K562 (cell line): ENCODE measurements around the gene CACYBP. TPM values are rescaled to one million over a fixed set of nuclear protein-coding genes. Genes with fewer than 3 reads are reported as not detected.

Experiments
- BCOR ChIP-seq: fragments of 450-650 bp; IDR thresholded peaks from 2 replicates; pipeline ENCODE4 v1.6.1; 2016
- BDP1 ChIP-seq: IDR thresholded peaks from 3 replicates; pipeline ENCODE4 v1.6.1; 2011; ENCODE audit not compliant: insufficient read length, insufficient read depth
- BRD4 ChIP-seq: fragments of 200-600 bp; sonication (generic); IDR thresholded peaks from 2 replicates; pipeline ENCODE4 v1.6.1; 2017; ENCODE audit warnings: inconsistent platforms
- CBX3 ChIP-seq, 2 experiments: IDR thresholded peaks; 1 replicate in 1 of 2; 2 replicates in 1 of 2; pipeline ENCODE4 v1.6.1; 2012; ENCODE audit warnings: inconsistent platforms in 2 of 2, low read length in 2 of 2, borderline replicate concordance in 1 of 2, control low read depth in 1 of 2
- E2F3 ChIP-seq: fragments of 250-450 bp; sonication (Bioruptor Pico); IDR thresholded peaks from 2 replicates; pipeline ENCODE4 v1.4.0; 2020; ENCODE audit warnings: mild to moderate bottlenecking
- FOXP1 ChIP-seq: sonication (generic); formaldehyde crosslinking; IDR thresholded peaks from 2 replicates; pipeline ENCODE4 v1.8.0; 2022; ENCODE audit warnings: mild to moderate bottlenecking, missing genetic modification reagents
- HIVEP1 ChIP-seq: fragments of 250-450 bp; sonication (Bioruptor Pico); IDR thresholded peaks from 2 replicates; pipeline ENCODE4 v1.4.0; 2020; ENCODE audit warnings: mild to moderate bottlenecking
- KLF1 ChIP-seq: fragments of 450-650 bp; IDR thresholded peaks from 2 replicates; pipeline ENCODE4 v1.6.1; 2016; ENCODE audit warnings: missing genetic modification characterization, missing compliant biosample characterization
- KLF10 ChIP-seq: fragments of 250-450 bp; sonication (Bioruptor Pico); IDR thresholded peaks from 2 replicates; pipeline ENCODE4 v1.6.1; 2021; ENCODE audit warnings: matching md5 sums
- NKRF ChIP-seq: fragments of 450-650 bp; IDR thresholded peaks from 2 replicates; pipeline ENCODE4 v1.6.1; 2016; ENCODE audit warnings: borderline replicate concordance
- NR2C2 ChIP-seq, 2 experiments: fragments of 200-800 bp in 1 of 2; sonication (Bioruptor generic) in 1 of 2; sonication (generic) in 1 of 2; formaldehyde crosslinking in 1 of 2; IDR thresholded peaks; 2 replicates each; pipeline versions ENCODE4 v1.6.1 to v1.8.0; 2016 to 2022; ENCODE audit warnings: mild to moderate bottlenecking in 1 of 2, missing compliant biosample characterization in 1 of 2, missing genetic modification characterization in 1 of 2, missing genetic modification reagents in 1 of 2
- PHF20 ChIP-seq: fragments of 450-650 bp; IDR thresholded peaks from 2 replicates; pipeline ENCODE4 v1.6.1; 2018; ENCODE audit not compliant: partially characterized antibody
- PHF8 ChIP-seq: fragments of 200-600 bp; sonication (generic); IDR thresholded peaks from 2 replicates; pipeline ENCODE4 v1.6.1; 2012; ENCODE audit warnings: mixed run types, mild to moderate bottlenecking, inconsistent platforms, low read length, moderate library complexity, borderline replicate concordance
- RBFOX2 ChIP-seq: fragments of 200-400 bp; formaldehyde crosslinking; IDR thresholded peaks from 2 replicates; pipeline ENCODE4 v1.6.1; 2017; ENCODE audit warnings: low read depth, mild to moderate bottlenecking, low read length, moderate library complexity
- RBM15 ChIP-seq: fragments of 200-400 bp; formaldehyde crosslinking; IDR thresholded peaks from 2 replicates; pipeline ENCODE4 v1.6.1; 2018; ENCODE audit warnings: mild to moderate bottlenecking, low read length, moderate library complexity; ENCODE audit not compliant: insufficient read depth
- RBM25 ChIP-seq: fragments of 200-400 bp; formaldehyde crosslinking; IDR thresholded peaks from 2 replicates; pipeline ENCODE4 v1.6.1; 2018; ENCODE audit warnings: low read length, low read depth, moderate library complexity; ENCODE audit not compliant: severe bottlenecking
- SIN3B ChIP-seq: fragments of 450-650 bp; IDR thresholded peaks from 2 replicates; pipeline ENCODE4 v1.6.1; 2017; ENCODE audit warnings: low read depth, mild to moderate bottlenecking, moderate library complexity
- SP2 ChIP-seq: IDR thresholded peaks from 2 replicates; pipeline ENCODE4 v1.6.1; 2011; ENCODE audit warnings: mild to moderate bottlenecking, low read depth, low read length, moderate library complexity; ENCODE audit not compliant: poor library complexity, severe bottlenecking; ENCODE audit errors: extremely low read depth
- SREBF2 ChIP-seq: sonication (generic); formaldehyde crosslinking; IDR thresholded peaks from 2 replicates; pipeline ENCODE4 v1.4.0; 2020; ENCODE audit warnings: mild to moderate bottlenecking, missing genetic modification reagents
- UBTF ChIP-seq, 2 experiments: IDR thresholded peaks; 2 replicates each; pipeline ENCODE4 v1.6.1; 2012; ENCODE audit warnings: improper control_type of control experiment in 2 of 2, low read depth in 2 of 2, low read length in 2 of 2, borderline replicate concordance in 1 of 2
- XRCC3 ChIP-seq: fragments of 450-650 bp; IDR thresholded peaks from 2 replicates; pipeline ENCODE4 v1.6.1; 2017; ENCODE audit warnings: mild to moderate bottlenecking, moderate library complexity
- XRCC4 ChIP-seq: IDR thresholded peaks from one replicate; pipeline ENCODE4 v1.6.1; 2011; ENCODE audit not compliant: insufficient read depth, insufficient read length; ENCODE audit errors: extremely low read depth
- ZFP36 ChIP-seq: fragments of 150-350 bp; IDR thresholded peaks from 2 replicates; pipeline ENCODE4 v1.6.1; 2018; ENCODE audit warnings: low read length, low read depth; ENCODE audit not compliant: partially characterized antibody
- ZNF12 ChIP-seq: sonication (generic); formaldehyde crosslinking; IDR thresholded peaks from 2 replicates; pipeline ENCODE4 v1.4.0; 2020; ENCODE audit warnings: mild to moderate bottlenecking, missing genetic modification reagents
- ZNF384 ChIP-seq: IDR thresholded peaks from 2 replicates; pipeline ENCODE4 v1.6.1; 2012; ENCODE audit warnings: low read depth, low read length, improper control_type of control experiment
- polyA plus RNA-seq, 8 experiments: library from polyadenylated mRNA; depleted of rRNA in 4 of 8; stranded (reverse) in 5 of 8; unstranded in 3 of 8; fragments of >200 nt; fragmentation: Nextera tagmentation in 2 of 8; fragmentation: Illumina TruSeq in 1 of 8; extraction: Ambion mirVana in 2 of 8; extraction: Trizol in 1 of 8; gene quantifications; 2 replicates each; pipeline versions ENCODE4 v1.2.1 to v1.2.3, GENCODE V29; 2011 to 2014; ENCODE audit warnings: inconsistent platforms in 1 of 8, missing spikeins in 1 of 8
- total RNA-seq, 7 experiments: library from RNA; depleted of rRNA in 6 of 7; stranded (reverse); fragments of >200 nt in 6 of 7; fragmentation: Illumina TruSeq in 2 of 7; extraction: Trizol in 2 of 7; gene quantifications; 2 replicates each; pipeline versions ENCODE4 v1.2.1 to v1.2.3, GENCODE V29; 2011 to 2021; ENCODE audit warnings: low replicate concordance in 1 of 7

The CACYBP gene
- total and polyA plus RNA-seq, 9 of the 15 experiments (the other 6 are each of a cell fraction or from before 2014, with no cell fraction given): 147 to 1,576 (median 488) TPM

- peak; percentile 56 for TF ChIP-seq PHF20
- peak; percentile 85 for TF ChIP-seq RBFOX2
- TF ChIP-seq NR2C2 (CRISPR knock-in tag; IDR thresholded peaks at IDR 0.05): peak; percentile 55
- TF ChIP-seq NR2C2 (tag; IDR thresholded peaks at IDR 0.05): no peak
- TF ChIP-seq CBX3 (IDR thresholded peaks at IDR 0.05; ENCODE audit: borderline replicate concordance in 1 of 2, low read length in 2 of 2): 0 out of 3 replicates have a peak, but pooled peaks of 1 of the 2 experiments have one; percentile 5
- 0 out of 2 replicates have a peak, but pooled peaks have one; percentile 2 for TF ChIP-seq KLF10 (CRISPR knock-in tag)
- peak; percentile 61; the same call in 1 of the 2 replicates for TF ChIP-seq PHF8
- TF ChIP-seq RBM15: no peak
- TF ChIP-seq SP2: no peak
- TF ChIP-seq ZNF384: no peak
- TF ChIP-seq E2F3: peak; percentile 59; the same call in 1 of the 2 replicates
- TF ChIP-seq FOXP1 (CRISPR knock-in tag): peak; percentile 80
- peak; percentile 76 to 77; a peak in 3 of 4 replicates for TF ChIP-seq UBTF (IDR thresholded peaks at IDR 0.05; ENCODE audit: borderline replicate concordance in 1 of 2, low read depth in 2 of 2, low read length in 2 of 2)
- TF ChIP-seq ZNF12 (CRISPR knock-in tag): 0 out of 2 replicates have a peak, but pooled peaks have one; percentile 79
- 0 out of 2 replicates have a peak, but pooled peaks have one; percentile 41 for TF ChIP-seq SIN3B
- no peak for TF ChIP-seq BDP1
- TF ChIP-seq XRCC3: no peak
- TF ChIP-seq HIVEP1 (CRISPR knock-in tag): 0 out of 2 replicates have a peak, but pooled peaks have one; percentile 52
- TF ChIP-seq BRD4: 0 out of 2 replicates have a peak, but pooled peaks have one; percentile 88
- TF ChIP-seq RBM25: peak; percentile 83
- TF ChIP-seq SREBF2 (CRISPR knock-in tag): no peak
- TF ChIP-seq KLF1 (tag): peak; percentile 78
- peak; percentile 78; the same call in 1 of the 2 replicates for TF ChIP-seq NKRF
- no peak for TF ChIP-seq XRCC4
- TF ChIP-seq BCOR: peak; percentile 87
- peak; percentile 82 for TF ChIP-seq ZFP36
These were observed at the start of gene CACYBP (continued) for GRCh38 chr1:174999936-175000696.
